GM21381 (cell line): Measurements from ENCODE around the gene WBP4.
"Not testable (repeated sequence)": the region's sequence is repeated elsewhere in the genome, so short reads cannot be mapped to it uniquely, and the experiment has no call there.

Source experiments
- ATAC-seq: cut with Tn5 transposase; IDR thresholded peaks from one replicate; pipeline ENCODE4 v1.9.1; 2021; ENCODE audit warnings: mild to moderate bottlenecking, moderate library complexity; ENCODE audit not compliant: unreplicated experiment

Gene WBP4

DNA sequence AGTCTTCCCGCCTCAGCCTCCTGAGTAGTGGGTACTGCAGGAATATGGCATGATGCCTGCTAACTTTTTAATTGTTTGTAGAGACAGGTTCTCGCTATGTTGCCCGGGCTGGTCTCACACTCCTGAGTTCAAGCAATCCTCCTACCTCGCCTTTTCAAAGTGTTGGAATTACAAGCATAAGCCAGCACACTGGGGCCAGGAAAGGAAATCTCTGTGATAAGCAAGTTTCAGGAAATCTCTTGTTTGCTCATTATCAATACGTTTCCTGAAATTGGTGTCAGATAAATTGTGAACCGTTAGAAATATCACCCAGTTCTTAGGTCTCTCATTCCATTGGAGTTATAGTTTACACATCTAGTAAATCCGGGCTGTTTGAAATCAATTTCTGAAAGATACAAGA, 14.2 kb downstream of the WBP4 start:
- ATAC-seq: no peak

- ATAC-seq: no peak
Measured at GRCh38 chr13:41077475-41077874, 16.2 kb downstream of the WBP4 start.

- ATAC-seq: no peak
Measured at GRCh38 chr13:41079725-41080124, 18.4 kb downstream of the WBP4 start.

DNA sequence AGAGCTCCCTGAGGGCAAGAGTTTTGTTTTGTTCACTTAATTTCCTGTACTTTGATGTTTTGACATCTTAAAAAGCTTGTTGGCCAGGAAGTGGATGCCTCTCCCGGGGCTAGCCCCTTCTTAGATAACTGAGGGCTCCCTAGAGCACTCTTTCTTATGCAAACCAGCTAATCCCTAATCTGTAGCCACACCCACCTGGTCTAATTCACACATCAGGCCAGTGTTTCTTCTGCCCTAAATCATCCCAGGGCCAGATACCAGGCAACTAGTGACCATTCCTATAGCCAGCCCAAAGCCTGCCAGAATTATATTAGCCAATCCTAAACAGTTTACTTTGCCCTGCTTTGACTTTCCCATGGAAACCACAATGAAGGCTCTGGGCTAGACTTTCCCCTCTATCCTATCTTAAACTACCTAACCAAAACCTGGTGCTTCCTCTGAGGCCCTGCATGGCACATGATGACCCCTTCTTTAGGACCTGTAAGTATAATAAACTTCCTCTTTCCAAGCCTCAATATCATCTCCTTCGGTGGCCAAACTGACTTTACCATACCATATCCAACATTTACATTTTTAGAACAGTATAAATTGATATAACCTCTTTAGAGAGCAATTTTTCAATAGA, 24.8 kb downstream of the WBP4 start:
- ATAC-seq: no peak

- ATAC-seq: not testable (repeated sequence)
Measured at GRCh38 chr13:41095681-41096080, 34.4 kb downstream of the WBP4 start.

- no peak for ATAC-seq
Measured at GRCh38 chr13:41098761-41099160, 37.5 kb downstream of the WBP4 start.

- no peak for ATAC-seq
Measured at GRCh38 chr13:41099986-41100385, 38.7 kb downstream of the WBP4 start.

GRCh38 chr13:41107104-41107571, 45.8 kb downstream of the WBP4 start:
- ATAC-seq: no peak

GRCh38 chr13:41107584-41108014, 46.3 kb downstream of the WBP4 start:
- ATAC-seq: no peak

DNA sequence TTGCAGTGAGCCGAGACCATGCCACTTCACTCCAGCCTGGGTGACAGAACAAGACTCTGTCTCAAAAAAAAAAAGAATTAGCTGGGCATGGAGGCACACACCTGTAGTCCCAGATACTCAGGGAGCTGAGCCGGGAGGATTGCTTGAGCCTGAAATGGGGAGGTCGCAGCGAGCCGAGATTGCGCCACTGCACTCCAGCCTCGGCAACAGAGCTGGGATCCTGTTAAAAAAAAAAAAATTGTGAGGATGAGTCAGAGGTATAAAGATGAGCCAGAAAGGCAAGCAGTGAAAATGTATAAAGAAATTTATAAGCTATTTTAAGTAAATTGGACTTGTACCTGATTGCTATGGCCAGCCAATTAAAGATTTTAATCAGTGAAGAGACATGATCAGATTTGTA, 50.1 kb downstream of the WBP4 start:
- ATAC-seq: no peak

- ATAC-seq: no peak
Measured at GRCh38 chr13:41117869-41118268, 56.6 kb downstream of the WBP4 start.

GRCh38 chr13:41122838-41123237, 61.5 kb downstream of the WBP4 start:
- ATAC-seq: no peak

GRCh38 chr13:41127701-41128100, 66.4 kb downstream of the WBP4 start:
- no peak for ATAC-seq

- ATAC-seq: no peak
Measured at GRCh38 chr13:41130356-41130755, 69.0 kb downstream of the WBP4 start.

- ATAC-seq: not testable (repeated sequence)
Measured at GRCh38 chr13:41131189-41131588, 69.9 kb downstream of the WBP4 start.

DNA sequence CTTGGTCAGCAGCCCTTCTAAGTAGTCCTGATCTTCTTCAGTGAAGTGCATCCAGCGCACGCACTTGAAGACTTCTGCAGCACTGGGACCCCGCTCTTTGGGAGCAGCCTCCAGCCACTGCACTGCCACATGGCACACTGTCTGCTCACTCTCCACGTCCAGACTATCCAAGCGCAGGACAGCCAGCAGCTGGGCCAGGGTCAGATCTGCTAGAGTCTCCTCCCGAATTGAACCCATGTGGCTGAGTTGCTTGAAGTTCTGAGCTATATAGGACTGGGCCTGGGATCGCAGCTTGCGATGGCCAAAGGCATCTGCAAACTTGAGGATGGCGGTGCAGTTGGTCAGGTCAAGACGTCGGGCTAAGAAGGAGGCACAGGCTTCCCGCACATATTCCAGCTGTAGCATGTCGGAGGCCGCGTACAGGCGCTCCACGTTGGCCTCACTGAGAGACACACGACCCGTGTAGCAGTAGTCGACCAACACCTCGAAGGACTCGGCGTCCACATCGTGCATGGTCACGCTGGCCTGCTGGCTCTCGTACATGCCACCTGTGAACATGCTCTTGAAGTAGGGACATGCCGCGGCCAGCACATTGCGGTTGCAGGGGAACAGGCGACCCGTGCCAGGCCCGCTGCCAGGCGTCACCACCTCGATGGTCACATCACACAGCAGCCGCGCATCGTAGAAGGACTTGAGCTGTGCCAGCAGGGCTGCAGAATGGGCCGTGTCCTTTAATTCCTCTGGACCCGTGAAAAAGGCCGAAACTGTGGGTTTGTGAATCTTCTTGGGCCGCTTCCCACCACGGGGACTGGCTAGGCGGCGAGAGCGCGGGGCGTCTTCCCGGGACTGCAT, 70.6 kb downstream of the WBP4 start:
- ATAC-seq: peak; percentile 15

- peak; percentile 96 for ATAC-seq
Measured at GRCh38 chr13:41132512-41133152, 71.3 kb downstream of the WBP4 start, which contains the start of gene KBTBD6. Gene KBTBD6, minus strand, starts transcription at chr13:41132802. Its CDS starts 291 bp downstream, at chr13:41132511.
